RWPE1 (cell line): ENCODE results near the gene PTGR2.
"Not testable (repeated sequence)": the region's sequence is repeated elsewhere in the genome, so short reads cannot be mapped to it uniquely, and the experiment has no call there.

Experiments used
- CTCF ChIA-PET: fragments of 350-600 bp; sonication (Branson Sonifier 250); formaldehyde crosslinking; extraction: SDS; loops from one replicate; lab custom pipeline; 2021; lab: Yijun Ruan, JAX
- POLR2A ChIA-PET: fragments of 400-600 bp; formaldehyde crosslinking; extraction: SDS; loops from one replicate; lab custom pipeline; 2020; ENCODE audit warnings: antibody characterized with exemption; ENCODE audit not compliant: low non-redundant PET; lab: Yijun Ruan, JAX
- DNase-seq: peaks from one replicate; pipeline ENCODE4 v3.0.0; 2012; ENCODE audit warnings: low spot score
- H3K27ac ChIP-seq: fragments of 450-650 bp; 2 replicates; pipeline ENCODE4 v1.5.1; 2017
- CTCF ChIP-seq: fragments of 450-650 bp; conservative IDR thresholded peaks from 2 replicates; pipeline ENCODE4 v1.5.1; 2017; ENCODE audit warnings: low read depth, mild to moderate bottlenecking

PTGR2 gene

GRCh38 chr14:73827190-73827589, 24.4 kb upstream of the PTGR2 start:
- POLR2A ChIA-PET, DNase-seq: not testable (repeated sequence)
- CTCF ChIA-PET: interaction anchor here (0.6 to 3.0 kb wide), 8 partner anchors 29 to 98 kb away, joined by 3 to 17 read pairs (median 4); no protein-coding TSS in a partner anchor
- peak; percentile 32 for TF ChIP-seq CTCF
- H3K27ac ChIP-seq: peak overlapping the region; percentile 52

GRCh38 chr14:73829071-73829470, 22.6 kb upstream of the PTGR2 start:
- ChIA-PET CTCF (interaction anchor here (0.7 kb wide), 1 partner anchor 71 kb away, joined by 3 read pairs; no protein-coding TSS in a partner anchor), POLR2A (no interaction called here)
- H3K27ac ChIP-seq: no peak overlapping the region
- DNase-seq: no peak
- no peak for TF ChIP-seq CTCF

GRCh38 chr14:73829526-73830431, 21.9 kb upstream of the PTGR2 start:
- DNase-seq: no peak
- TF ChIP-seq CTCF: no peak
- ChIA-PET POLR2A (no interaction called here), CTCF (interaction anchor here (0.7 to 1.2 kb wide), 2 partner anchors 72 to 105 kb away, joined by 4 read pairs; no protein-coding TSS in a partner anchor)
- H3K27ac ChIP-seq: no peak overlapping the region

GRCh38 chr14:73833034-73833433, 18.6 kb upstream of the PTGR2 start:
- POLR2A ChIA-PET: no interaction called here
- CTCF ChIA-PET: no interaction called here
- TF ChIP-seq CTCF: no peak
- no peak overlapping the region for H3K27ac ChIP-seq
- DNase-seq: no peak

GRCh38 chr14:73833530-73834260, 17.9 kb upstream of the PTGR2 start:
- CTCF ChIA-PET: interaction anchor here (0.6 kb wide), 1 partner anchor 15 kb away, joined by 3 read pairs; no protein-coding TSS in a partner anchor
- DNase-seq: no peak
- POLR2A ChIA-PET: no interaction called here
- H3K27ac ChIP-seq: no peak overlapping the region
- no peak for TF ChIP-seq CTCF

GRCh38 chr14:73834261-73834625, 17.4 kb upstream of the PTGR2 start:
- H3K27ac ChIP-seq: no peak overlapping the region
- POLR2A ChIA-PET: no interaction called here
- no peak for DNase-seq
- CTCF ChIA-PET: interaction anchor here (0.6 kb wide), 1 partner anchor 15 kb away, joined by 3 read pairs; no protein-coding TSS in a partner anchor
- TF ChIP-seq CTCF: no peak

GRCh38 chr14:73838293-73839034, 13.2 kb upstream of the PTGR2 start:
- CTCF ChIA-PET, H3K27ac ChIP-seq, DNase-seq: not testable (repeated sequence)
- POLR2A ChIA-PET: interaction anchor here (0.7 kb wide), 1 partner anchor 12 kb away, joined by 8 read pairs; no protein-coding TSS in a partner anchor
